ENCODE data around the gene GNB3. TPM values are rescaled to one million over a fixed set of nuclear protein-coding genes. Genes with fewer than 3 reads are reported as not detected.

The GNB3 gene
- total RNA-seq, 1 experiment from 2014 or later = 14.0 TPM

DNA sequence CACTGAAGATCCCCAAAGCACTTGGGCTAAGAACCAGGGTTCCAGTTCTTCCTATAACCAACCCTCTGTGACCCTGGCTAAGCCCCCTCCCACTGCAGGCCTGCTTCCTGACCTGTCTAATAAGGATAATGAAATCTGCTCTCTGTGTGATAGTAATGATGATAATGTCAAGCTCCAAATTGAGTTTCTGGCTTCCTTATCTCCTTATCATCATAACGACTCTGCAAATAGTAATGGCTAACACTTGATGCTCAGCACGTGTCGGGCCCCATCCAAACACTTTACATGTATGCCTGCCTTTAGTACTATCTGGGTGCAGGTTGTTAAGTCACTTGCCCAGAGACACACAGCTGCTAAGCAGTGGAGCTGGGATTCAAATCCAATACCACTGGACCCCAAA, 24.1 kb upstream of the GNB3 start (continued):
- TF ChIP-seq, protein P1, sequence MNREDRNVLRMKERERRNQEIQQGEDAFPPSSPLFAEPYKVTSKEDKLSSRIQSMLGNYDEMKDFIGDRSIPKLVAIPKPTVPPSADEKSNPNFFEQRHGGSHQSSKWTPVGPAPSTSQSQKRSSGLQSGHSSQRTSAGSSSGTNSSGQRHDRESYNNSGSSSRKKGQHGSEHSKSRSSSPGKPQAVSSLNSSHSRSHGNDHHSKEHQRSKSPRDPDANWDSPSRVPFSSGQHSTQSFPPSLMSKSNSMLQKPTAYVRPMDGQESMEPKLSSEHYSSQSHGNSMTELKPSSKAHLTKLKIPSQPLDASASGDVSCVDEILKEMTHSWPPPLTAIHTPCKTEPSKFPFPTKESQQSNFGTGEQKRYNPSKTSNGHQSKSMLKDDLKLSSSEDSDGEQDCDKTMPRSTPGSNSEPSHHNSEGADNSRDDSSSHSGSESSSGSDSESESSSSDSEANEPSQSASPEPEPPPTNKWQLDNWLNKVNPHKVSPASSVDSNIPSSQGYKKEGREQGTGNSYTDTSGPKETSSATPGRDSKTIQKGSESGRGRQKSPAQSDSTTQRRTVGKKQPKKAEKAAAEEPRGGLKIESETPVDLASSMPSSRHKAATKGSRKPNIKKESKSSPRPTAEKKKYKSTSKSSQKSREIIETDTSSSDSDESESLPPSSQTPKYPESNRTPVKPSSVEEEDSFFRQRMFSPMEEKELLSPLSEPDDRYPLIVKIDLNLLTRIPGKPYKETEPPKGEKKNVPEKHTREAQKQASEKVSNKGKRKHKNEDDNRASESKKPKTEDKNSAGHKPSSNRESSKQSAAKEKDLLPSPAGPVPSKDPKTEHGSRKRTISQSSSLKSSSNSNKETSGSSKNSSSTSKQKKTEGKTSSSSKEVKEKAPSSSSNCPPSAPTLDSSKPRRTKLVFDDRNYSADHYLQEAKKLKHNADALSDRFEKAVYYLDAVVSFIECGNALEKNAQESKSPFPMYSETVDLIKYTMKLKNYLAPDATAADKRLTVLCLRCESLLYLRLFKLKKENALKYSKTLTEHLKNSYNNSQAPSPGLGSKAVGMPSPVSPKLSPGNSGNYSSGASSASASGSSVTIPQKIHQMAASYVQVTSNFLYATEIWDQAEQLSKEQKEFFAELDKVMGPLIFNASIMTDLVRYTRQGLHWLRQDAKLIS (CRISPR knock-in tag; IDR thresholded peaks at IDR 0.05; ENCODE audit: borderline replicate concordance) = no peak
- TF ChIP-seq NR2C2 (CRISPR knock-in tag; IDR thresholded peaks at IDR 0.05) = no peak
- TF ChIP-seq JUN (CRISPR knock-in tag; IDR thresholded peaks at IDR 0.05) = no peak
- TF ChIP-seq SOX15 (CRISPR knock-in tag; IDR thresholded peaks at IDR 0.05) = no peak
- TF ChIP-seq, protein P2, sequence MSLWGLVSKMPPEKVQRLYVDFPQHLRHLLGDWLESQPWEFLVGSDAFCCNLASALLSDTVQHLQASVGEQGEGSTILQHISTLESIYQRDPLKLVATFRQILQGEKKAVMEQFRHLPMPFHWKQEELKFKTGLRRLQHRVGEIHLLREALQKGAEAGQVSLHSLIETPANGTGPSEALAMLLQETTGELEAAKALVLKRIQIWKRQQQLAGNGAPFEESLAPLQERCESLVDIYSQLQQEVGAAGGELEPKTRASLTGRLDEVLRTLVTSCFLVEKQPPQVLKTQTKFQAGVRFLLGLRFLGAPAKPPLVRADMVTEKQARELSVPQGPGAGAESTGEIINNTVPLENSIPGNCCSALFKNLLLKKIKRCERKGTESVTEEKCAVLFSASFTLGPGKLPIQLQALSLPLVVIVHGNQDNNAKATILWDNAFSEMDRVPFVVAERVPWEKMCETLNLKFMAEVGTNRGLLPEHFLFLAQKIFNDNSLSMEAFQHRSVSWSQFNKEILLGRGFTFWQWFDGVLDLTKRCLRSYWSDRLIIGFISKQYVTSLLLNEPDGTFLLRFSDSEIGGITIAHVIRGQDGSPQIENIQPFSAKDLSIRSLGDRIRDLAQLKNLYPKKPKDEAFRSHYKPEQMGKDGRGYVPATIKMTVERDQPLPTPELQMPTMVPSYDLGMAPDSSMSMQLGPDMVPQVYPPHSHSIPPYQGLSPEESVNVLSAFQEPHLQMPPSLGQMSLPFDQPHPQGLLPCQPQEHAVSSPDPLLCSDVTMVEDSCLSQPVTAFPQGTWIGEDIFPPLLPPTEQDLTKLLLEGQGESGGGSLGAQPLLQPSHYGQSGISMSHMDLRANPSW (CRISPR knock-in tag; conservative IDR thresholded peaks at IDR 0.05; ENCODE audit: low read depth) = no peak
- TF ChIP-seq, protein P3, sequence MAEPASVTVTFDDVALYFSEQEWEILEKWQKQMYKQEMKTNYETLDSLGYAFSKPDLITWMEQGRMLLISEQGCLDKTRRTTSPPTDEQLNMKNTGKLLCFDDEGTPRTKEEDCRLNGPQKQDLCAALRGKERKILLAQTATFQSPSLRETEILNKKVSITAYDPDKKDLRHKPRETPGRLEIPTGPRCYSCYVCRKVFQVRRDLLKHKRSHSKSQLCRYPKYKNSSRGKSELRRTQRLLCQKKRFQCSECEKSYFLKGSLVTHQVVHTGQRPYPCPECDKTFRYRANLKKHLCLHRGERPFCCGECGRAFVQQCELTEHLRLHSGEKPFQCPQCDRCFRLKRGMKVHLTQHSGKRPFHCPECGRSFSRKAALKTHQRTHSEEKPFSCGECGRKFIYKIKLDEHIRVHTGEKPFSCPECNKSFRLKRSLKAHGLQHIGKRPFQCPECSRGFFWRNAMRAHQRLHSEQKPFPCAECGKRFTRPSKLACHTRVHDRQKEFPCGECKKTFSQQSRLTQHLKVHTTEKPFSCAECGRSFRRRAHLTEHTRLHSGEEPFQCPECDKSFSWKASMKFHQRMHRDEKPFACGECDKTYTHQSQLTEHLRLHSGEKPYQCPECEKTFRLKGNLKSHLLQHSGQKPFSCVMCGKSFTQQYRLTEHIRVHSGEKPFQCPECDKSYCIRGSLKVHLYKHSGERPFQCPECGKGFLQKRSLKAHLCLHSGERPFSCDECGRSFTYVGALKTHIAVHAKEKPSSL (CRISPR knock-in tag; conservative IDR thresholded peaks at IDR 0.05) = no peak
- no peak for TF ChIP-seq FOXK1 (CRISPR knock-in tag; IDR thresholded peaks at IDR 0.05)
- TF ChIP-seq, protein P4, sequence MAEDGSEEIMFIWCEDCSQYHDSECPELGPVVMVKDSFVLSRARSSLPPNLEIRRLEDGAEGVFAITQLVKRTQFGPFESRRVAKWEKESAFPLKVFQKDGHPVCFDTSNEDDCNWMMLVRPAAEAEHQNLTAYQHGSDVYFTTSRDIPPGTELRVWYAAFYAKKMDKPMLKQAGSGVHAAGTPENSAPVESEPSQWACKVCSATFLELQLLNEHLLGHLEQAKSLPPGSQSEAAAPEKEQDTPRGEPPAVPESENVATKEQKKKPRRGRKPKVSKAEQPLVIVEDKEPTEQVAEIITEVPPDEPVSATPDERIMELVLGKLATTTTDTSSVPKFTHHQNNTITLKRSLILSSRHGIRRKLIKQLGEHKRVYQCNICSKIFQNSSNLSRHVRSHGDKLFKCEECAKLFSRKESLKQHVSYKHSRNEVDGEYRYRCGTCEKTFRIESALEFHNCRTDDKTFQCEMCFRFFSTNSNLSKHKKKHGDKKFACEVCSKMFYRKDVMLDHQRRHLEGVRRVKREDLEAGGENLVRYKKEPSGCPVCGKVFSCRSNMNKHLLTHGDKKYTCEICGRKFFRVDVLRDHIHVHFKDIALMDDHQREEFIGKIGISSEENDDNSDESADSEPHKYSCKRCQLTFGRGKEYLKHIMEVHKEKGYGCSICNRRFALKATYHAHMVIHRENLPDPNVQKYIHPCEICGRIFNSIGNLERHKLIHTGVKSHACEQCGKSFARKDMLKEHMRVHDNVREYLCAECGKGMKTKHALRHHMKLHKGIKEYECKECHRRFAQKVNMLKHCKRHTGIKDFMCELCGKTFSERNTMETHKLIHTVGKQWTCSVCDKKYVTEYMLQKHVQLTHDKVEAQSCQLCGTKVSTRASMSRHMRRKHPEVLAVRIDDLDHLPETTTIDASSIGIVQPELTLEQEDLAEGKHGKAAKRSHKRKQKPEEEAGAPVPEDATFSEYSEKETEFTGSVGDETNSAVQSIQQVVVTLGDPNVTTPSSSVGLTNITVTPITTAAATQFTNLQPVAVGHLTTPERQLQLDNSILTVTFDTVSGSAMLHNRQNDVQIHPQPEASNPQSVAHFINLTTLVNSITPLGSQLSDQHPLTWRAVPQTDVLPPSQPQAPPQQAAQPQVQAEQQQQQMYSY (CRISPR knock-in tag; IDR thresholded peaks at IDR 0.05) = no peak
- TF ChIP-seq RELA (CRISPR knock-in tag; IDR thresholded peaks at IDR 0.05; ENCODE audit: borderline replicate concordance) = no peak
- TF ChIP-seq, protein P5, sequence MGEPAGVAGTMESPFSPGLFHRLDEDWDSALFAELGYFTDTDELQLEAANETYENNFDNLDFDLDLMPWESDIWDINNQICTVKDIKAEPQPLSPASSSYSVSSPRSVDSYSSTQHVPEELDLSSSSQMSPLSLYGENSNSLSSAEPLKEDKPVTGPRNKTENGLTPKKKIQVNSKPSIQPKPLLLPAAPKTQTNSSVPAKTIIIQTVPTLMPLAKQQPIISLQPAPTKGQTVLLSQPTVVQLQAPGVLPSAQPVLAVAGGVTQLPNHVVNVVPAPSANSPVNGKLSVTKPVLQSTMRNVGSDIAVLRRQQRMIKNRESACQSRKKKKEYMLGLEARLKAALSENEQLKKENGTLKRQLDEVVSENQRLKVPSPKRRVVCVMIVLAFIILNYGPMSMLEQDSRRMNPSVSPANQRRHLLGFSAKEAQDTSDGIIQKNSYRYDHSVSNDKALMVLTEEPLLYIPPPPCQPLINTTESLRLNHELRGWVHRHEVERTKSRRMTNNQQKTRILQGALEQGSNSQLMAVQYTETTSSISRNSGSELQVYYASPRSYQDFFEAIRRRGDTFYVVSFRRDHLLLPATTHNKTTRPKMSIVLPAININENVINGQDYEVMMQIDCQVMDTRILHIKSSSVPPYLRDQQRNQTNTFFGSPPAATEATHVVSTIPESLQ (CRISPR knock-in tag; IDR thresholded peaks at IDR 0.05) = no peak
- TF ChIP-seq ZBTB21 (CRISPR knock-in tag; IDR thresholded peaks at IDR 0.05; ENCODE audit: borderline replicate concordance) = no peak
- TF ChIP-seq CREM (CRISPR knock-in tag; IDR thresholded peaks at IDR 0.05) = no peak
- no peak for TF ChIP-seq SMAD4 (CRISPR knock-in tag; IDR thresholded peaks at IDR 0.05)

All from WTC11 (cell line).